ENCODE results near the gene PRKACB. TPM values are rescaled to one million over a fixed set of nuclear protein-coding genes. Genes with fewer than 3 reads are reported as not detected.

The PRKACB gene
- total and polyA plus RNA-seq, 2 of the 8 experiments (the other 6 are each of a cell fraction or from before 2014, with no cell fraction given): 7.8 to 31.0 TPM

DNA sequence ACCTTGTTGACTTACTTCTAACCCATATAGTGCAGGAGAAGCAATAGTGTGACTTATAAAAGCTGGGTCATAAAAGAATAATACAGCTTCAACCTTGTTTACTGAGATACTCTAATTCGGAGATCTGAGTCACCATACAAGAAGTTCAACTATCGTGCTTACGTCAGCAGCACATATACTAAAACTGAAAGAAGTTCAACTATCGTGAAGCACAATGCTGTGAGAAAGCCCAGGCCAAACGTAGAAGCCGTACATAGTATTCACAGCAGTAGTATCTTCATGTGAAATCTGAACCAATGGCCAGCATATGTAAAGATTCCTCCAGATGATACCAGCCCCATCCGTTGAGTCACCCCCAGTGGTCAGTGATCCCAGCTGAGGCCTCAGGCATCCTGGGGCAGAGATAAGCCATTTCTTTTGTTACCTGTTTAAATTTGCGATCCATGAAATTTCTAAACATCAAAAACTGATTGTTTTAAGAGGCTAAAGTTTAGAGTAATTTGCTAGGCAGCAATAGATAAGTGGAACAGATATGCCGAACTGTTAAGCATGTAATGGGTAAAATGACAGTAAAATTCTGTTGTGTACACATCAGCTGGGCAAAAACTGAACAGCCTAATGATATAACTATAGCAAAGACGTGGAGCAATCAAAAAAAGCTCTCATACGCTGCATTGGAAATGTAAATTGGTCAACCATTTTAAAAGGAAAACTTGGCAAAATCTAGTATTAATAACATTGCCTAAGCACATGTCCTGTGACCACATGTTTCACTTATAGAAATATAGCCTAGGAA is 103.6 kb downstream of the PRKACB start:
- no peak overlapping the region for H2AFZ ChIP-seq (ENCODE audit: low read length)
- H3K9ac ChIP-seq (replicated peaks in 1 of 4; ENCODE audit: extremely low read depth in 1 of 4, low read depth in 3 of 4, low read length in 3 of 4): no peak overlapping the region
- H3K56ac ChIP-seq (replicated peaks; ENCODE audit: insufficient read length, low read depth, low read length): no peak overlapping the region
- no peak overlapping the region for H3K14ac ChIP-seq (ENCODE audit: insufficient read length)
- no peak overlapping the region for H3K18ac ChIP-seq (ENCODE audit: extremely low read depth, low read length)
- no peak overlapping the region for H2AK5ac ChIP-seq (ENCODE audit: low read depth, low read length)
- no peak overlapping the region for H3K4me3 ChIP-seq (ENCODE audit: extremely low read depth in 1 of 4, insufficient read depth in 2 of 4, low read depth in 3 of 4, low read length in 4 of 4)
- H3K36me3 ChIP-seq (ENCODE audit: control insufficient read depth in 2 of 4, insufficient read depth in 4 of 4, low read length in 3 of 4): no peaks in the 10 kb centered on the region
- H3K4ac ChIP-seq (replicated peaks; ENCODE audit: insufficient read length, low read depth, low read length): no peak overlapping the region
- no peak overlapping the region for H4K8ac ChIP-seq (ENCODE audit: extremely low read depth, insufficient read depth, low read length)
- no peak overlapping the region for H3K23ac ChIP-seq (ENCODE audit: insufficient read length)
- no peaks in the 10 kb centered on the region for H3K23me2 ChIP-seq (ENCODE audit: low read depth, low read length)
- H4K20me1 ChIP-seq (replicated peaks in 1 of 2; ENCODE audit: control insufficient read depth in 1 of 2, insufficient read depth in 2 of 2, low read length in 2 of 2): no peaks in the 10 kb centered on the region
- H2BK15ac ChIP-seq (ENCODE audit: low read length): no peak overlapping the region
- DNase-seq (ENCODE audit: low read depth in 1 of 2, low spot score in 2 of 2): no peak
- H4K5ac ChIP-seq (ENCODE audit: insufficient read length, low read depth, low read length): no peak overlapping the region
- H3K4me2 ChIP-seq (ENCODE audit: insufficient read depth in 1 of 2, low read depth in 2 of 2, low read length in 2 of 2): no peak overlapping the region
- no peak overlapping the region for H3K27ac ChIP-seq (ENCODE audit: low read depth, low read length)
- no peak overlapping the region for H2BK5ac ChIP-seq (ENCODE audit: low read depth, low read length)
- H3K79me1 ChIP-seq (ENCODE audit: low read depth, low read length): no peaks in the 10 kb centered on the region
- no peak overlapping the region for H2BK12ac ChIP-seq (ENCODE audit: low read depth, low read length)
- no peaks in the 10 kb centered on the region for H3K27me3 ChIP-seq (replicated peaks in 1 of 4; ENCODE audit: control insufficient read depth in 3 of 4, extremely low read depth in 1 of 4, insufficient read depth in 3 of 4, low read length in 3 of 4)
- 89% methylated on average over 11 of the region's 11 CpGs; no CpG with 5 or more reads in 1 of the 2 experiments for WGBS, 2 experiments (ENCODE audit: extremely low coverage in 1 of 2, insufficient coverage in 1 of 2, insufficient read length in 1 of 2, insufficient replicate concordance in 2 of 2, low coverage in 1 of 2, low lambda C conversion rate in 2 of 2, missing lambda C conversion rate in 1 of 2)
- no peaks in the 10 kb centered on the region for H3K9me3 ChIP-seq (ENCODE audit: insufficient read depth in 2 of 2, low read depth in 1 of 2, low read length in 1 of 2)
- H4K91ac ChIP-seq (replicated peaks; ENCODE audit: insufficient read length, low read length): no peak overlapping the region
- H3K4me1 ChIP-seq (replicated peaks in 1 of 4; ENCODE audit: control insufficient read depth in 3 of 4, insufficient read depth in 4 of 4, low read length in 3 of 4): no peaks in the 10 kb centered on the region
- H2BK120ac ChIP-seq (replicated peaks; ENCODE audit: low read depth, low read length): no peak overlapping the region
- ChIA-PET CTCF (ENCODE audit: partially characterized antibody) (interaction anchor here (0.7 kb wide), 1 partner anchor 10 kb away, joined by 3 read pairs; no protein-coding TSS in a partner anchor), POLR2A (ENCODE audit: partially characterized antibody) (no interaction called here)
- FAIRE-seq: no peak
- H3K79me2 ChIP-seq (ENCODE audit: control insufficient read depth in 1 of 2, insufficient read depth in 2 of 2, low read length in 2 of 2): no peaks in the 10 kb centered on the region
- no peak overlapping the region for H2BK20ac ChIP-seq (ENCODE audit: low read length)
- no peak for TF ChIP-seq MAX (IDR thresholded peaks at IDR 0.05)
- TF ChIP-seq ASH2L (IDR thresholded peaks at IDR 0.05; ENCODE audit: low read length): no peak
- TF ChIP-seq, protein P1, sequence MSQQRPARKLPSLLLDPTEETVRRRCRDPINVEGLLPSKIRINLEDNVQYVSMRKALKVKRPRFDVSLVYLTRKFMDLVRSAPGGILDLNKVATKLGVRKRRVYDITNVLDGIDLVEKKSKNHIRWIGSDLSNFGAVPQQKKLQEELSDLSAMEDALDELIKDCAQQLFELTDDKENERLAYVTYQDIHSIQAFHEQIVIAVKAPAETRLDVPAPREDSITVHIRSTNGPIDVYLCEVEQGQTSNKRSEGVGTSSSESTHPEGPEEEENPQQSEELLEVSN (IDR thresholded peaks at IDR 0.05): no peak
- no peak for TF ChIP-seq TAF1 (IDR thresholded peaks at IDR 0.05; ENCODE audit: low read depth, low read length)
- no peak for TF ChIP-seq JUN (IDR thresholded peaks at IDR 0.05; ENCODE audit: low read depth, low read length)
- no peak for TF ChIP-seq EZH2 (IDR thresholded peaks at IDR 0.05; ENCODE audit: low read depth, low read length, severe bottlenecking)
- no peak for TF ChIP-seq ATF2 (IDR thresholded peaks at IDR 0.05; ENCODE audit: low read length)
- TF ChIP-seq CHD2 (IDR thresholded peaks at IDR 0.05; ENCODE audit: low read length): no peak
- TF ChIP-seq SAP30 (IDR thresholded peaks at IDR 0.05; ENCODE audit: insufficient read depth, insufficient replicate concordance, low read length): no peak
- no peak for TF ChIP-seq SIX5 (IDR thresholded peaks at IDR 0.05; ENCODE audit: low read depth, low read length)

Measured in H1 (cell line).